Fibroblast of skin of scalp (primary cell): ENCODE data around the gene TRAPPC14. TPM values are rescaled to one million over a fixed set of nuclear protein-coding genes. Genes with fewer than 3 reads are reported as not detected.
"Not testable (repeated sequence)": the region's sequence is repeated elsewhere in the genome, so short reads cannot be mapped to it uniquely, and the experiment has no call there.

Source experiments
- DNase-seq: peaks from one replicate; pipeline ENCODE4 v3.0.0-alpha.2; 2013
- polyA plus RNA-seq, 2 experiments: library from polyadenylated mRNA; unstranded; fragments of 120-200 nt; gene quantifications; one replicate each; pipeline ENCODE4 v1.2.1, GENCODE V29; 2013; ENCODE audit not compliant: insufficient read length in 2 of 2

TRAPPC14 gene
- 14.0 TPM for polyA plus RNA-seq (2013, experiment 1 of 2; ENCODE audit: insufficient read length)
- polyA plus RNA-seq (2013, experiment 2 of 2; ENCODE audit: insufficient read length), result 10.6 TPM

- peak; percentile 85 for DNase-seq
These were observed at the start of gene TRAPPC14 for GRCh38 chr7:100158229-100159098. Gene TRAPPC14 (minus strand): TSS chr7:100158723. CDS start chr7:100158499, 224 bp downstream.

- DNase-seq, result no peak
These were observed 45.9 kb upstream of the TRAPPC14 start for GRCh38 chr7:100204454-100204853.

- DNase-seq, result no peak
These were observed 42.2 kb upstream of the TRAPPC14 start for GRCh38 chr7:100200693-100201092.

GRCh38 chr7:100198266-100198665 lies 39.7 kb upstream of the TRAPPC14 start:
- no peak for DNase-seq

GRCh38 chr7:100195901-100196322 lies 37.4 kb upstream of the TRAPPC14 start:
- not testable (repeated sequence) for DNase-seq

GRCh38 chr7:100195222-100195621 lies 36.7 kb upstream of the TRAPPC14 start:
- DNase-seq, result no peak

GRCh38 chr7:100192969-100193368 lies 34.4 kb upstream of the TRAPPC14 start:
- DNase-seq, result no peak

GRCh38 chr7:100192281-100192862 lies 33.8 kb upstream of the TRAPPC14 start:
- DNase-seq, result not testable (repeated sequence)

GRCh38 chr7:100191775-100192174 lies 33.3 kb upstream of the TRAPPC14 start:
- DNase-seq, result peak; percentile 34

- DNase-seq, result peak; percentile 82
These were observed 31.7 kb upstream of the TRAPPC14 start for GRCh38 chr7:100190048-100190711.

- DNase-seq, result no peak
These were observed 30.5 kb upstream of the TRAPPC14 start for GRCh38 chr7:100189061-100189460.

GRCh38 chr7:100185726-100186125 lies 27.2 kb upstream of the TRAPPC14 start:
- no peak for DNase-seq

- DNase-seq, result not testable (repeated sequence)
These were observed 24.6 kb upstream of the TRAPPC14 start for GRCh38 chr7:100183090-100183489.

- not testable (repeated sequence) for DNase-seq
These were observed 24.1 kb upstream of the TRAPPC14 start for GRCh38 chr7:100182616-100183015.

- not testable (repeated sequence) for DNase-seq
These were observed 21.6 kb upstream of the TRAPPC14 start for GRCh38 chr7:100180084-100180483.

- DNase-seq, result peak; percentile 98
These were observed 18.8 kb upstream of the TRAPPC14 start, which contains the start of the genes GPC2 and STAG3 for GRCh38 chr7:100177045-100178001. Gene GPC2 (minus strand): TSS chr7:100177381. CDS start chr7:100177199, 182 bp downstream. Gene STAG3 (plus strand): TSS chr7:100177918. CDS start chr7:100180557, 2,639 bp downstream.

GRCh38 chr7:100176096-100177044 lies 17.8 kb upstream of the TRAPPC14 start:
- no peak for DNase-seq

- no peak for DNase-seq
These were observed 16.9 kb upstream of the TRAPPC14 start for GRCh38 chr7:100175296-100175935.

- no peak for DNase-seq
These were observed 16.1 kb upstream of the TRAPPC14 start for GRCh38 chr7:100174582-100174981.
